ENCODE results near the gene GNA14. TPM values are rescaled to one million over a fixed set of nuclear protein-coding genes. Genes with fewer than 3 reads are reported as not detected.
"Not testable (repeated sequence)": the region's sequence is repeated elsewhere in the genome, so short reads cannot be mapped to it uniquely, and the experiment has no call there.

Gene GNA14
- total RNA-seq, 1 donor from 2014 or later = 0.14 TPM

GRCh38 chr9:77640741-77641580 lies 7.2 kb downstream of the GNA14 start:
- Mint-ChIP-seq H3K27ac (no peak overlapping the region), H3K4me3 (ENCODE audit: low read depth) (no peak overlapping the region), H3K4me1 (ENCODE audit: low read depth) (peaks cover 14% of the 10 kb centered on the region), H3K36me3 (ENCODE audit: insufficient read depth) (peaks cover 3% of the 10 kb centered on the region), H3K27me3 (peaks cover 14% of the 10 kb centered on the region), H3K9me3 (ENCODE audit: low read depth) (peaks cover 6% of the 10 kb centered on the region)
- no peak for DNase-seq (ENCODE audit: low spot score, unreplicated experiment)
- no peak for TF ChIP-seq CTCF (IDR thresholded peaks at IDR 0.05; ENCODE audit: unreplicated experiment)

GRCh38 chr9:77632652-77633051 lies 15.5 kb downstream of the GNA14 start:
- Mint-ChIP-seq H3K4me3 (ENCODE audit: low read depth) (no peak overlapping the region), H3K27me3 (no peaks in the 10 kb centered on the region), H3K27ac (no peak overlapping the region), H3K9me3 (ENCODE audit: low read depth) (peaks cover 10% of the 10 kb centered on the region), H3K4me1 (ENCODE audit: low read depth) (peaks cover 11% of the 10 kb centered on the region), H3K36me3 (ENCODE audit: insufficient read depth) (peaks cover 3% of the 10 kb centered on the region)
- TF ChIP-seq CTCF (IDR thresholded peaks at IDR 0.05; ENCODE audit: unreplicated experiment) = no peak
- no peak for DNase-seq (ENCODE audit: low spot score, unreplicated experiment)

- H3K4me1 Mint-ChIP-seq (ENCODE audit: low read depth); H3K4me3 Mint-ChIP-seq (ENCODE audit: low read depth); H3K27me3 Mint-ChIP-seq; H3K36me3 Mint-ChIP-seq (ENCODE audit: insufficient read depth); H3K27ac Mint-ChIP-seq; DNase-seq (ENCODE audit: low spot score, unreplicated experiment): not testable (repeated sequence)
- peaks cover 23% of the 10 kb centered on the region for H3K9me3 Mint-ChIP-seq (ENCODE audit: low read depth)
Observed at GRCh38 chr9:77628864-77629263, 19.3 kb downstream of the GNA14 start.

- Mint-ChIP-seq H3K27ac (no peak overlapping the region), H3K4me3 (ENCODE audit: low read depth) (no peak overlapping the region), H3K4me1 (ENCODE audit: low read depth) (peaks cover 3% of the 10 kb centered on the region), H3K36me3 (ENCODE audit: insufficient read depth) (no peaks in the 10 kb centered on the region), H3K27me3 (no peaks in the 10 kb centered on the region), H3K9me3 (ENCODE audit: low read depth) (peaks cover 7% of the 10 kb centered on the region)
- no peak for DNase-seq (ENCODE audit: low spot score, unreplicated experiment)
- TF ChIP-seq CTCF (IDR thresholded peaks at IDR 0.05; ENCODE audit: unreplicated experiment) = no peak
Observed at GRCh38 chr9:77616191-77616590, 31.9 kb downstream of the GNA14 start.

GRCh38 chr9:77614645-77615044 lies 33.5 kb downstream of the GNA14 start:
- H3K27me3 Mint-ChIP-seq = no peaks in the 10 kb centered on the region
- peaks cover 7% of the 10 kb centered on the region for H3K9me3 Mint-ChIP-seq (ENCODE audit: low read depth)
- H3K4me3 Mint-ChIP-seq (ENCODE audit: low read depth) = no peak overlapping the region
- DNase-seq (ENCODE audit: low spot score, unreplicated experiment) = no peak
- peaks cover 9% of the 10 kb centered on the region for H3K4me1 Mint-ChIP-seq (ENCODE audit: low read depth)
- no peak overlapping the region for H3K27ac Mint-ChIP-seq
- no peaks in the 10 kb centered on the region for H3K36me3 Mint-ChIP-seq (ENCODE audit: insufficient read depth)
- TF ChIP-seq CTCF (IDR thresholded peaks at IDR 0.05; ENCODE audit: unreplicated experiment) = no peak

GRCh38 chr9:77606526-77606925 lies 41.6 kb downstream of the GNA14 start:
- Mint-ChIP-seq H3K4me3 (ENCODE audit: low read depth) (no peak overlapping the region), H3K36me3 (ENCODE audit: insufficient read depth) (no peaks in the 10 kb centered on the region), H3K9me3 (ENCODE audit: low read depth) (no peaks in the 10 kb centered on the region), H3K27me3 (no peaks in the 10 kb centered on the region), H3K27ac (no peak overlapping the region), H3K4me1 (ENCODE audit: low read depth) (peaks cover 11% of the 10 kb centered on the region)
- TF ChIP-seq CTCF (IDR thresholded peaks at IDR 0.05; ENCODE audit: unreplicated experiment) = no peak
- no peak for DNase-seq (ENCODE audit: low spot score, unreplicated experiment)
